HG03060 (cell line): ENCODE data around the gene FYN.
"Not testable (repeated sequence)": the region's sequence is repeated elsewhere in the genome, so short reads cannot be mapped to it uniquely, and the experiment has no call there.

Source experiments
- ATAC-seq: cut with Tn5 transposase; IDR thresholded peaks from one replicate; pipeline ENCODE4 v1.9.1; 2021; ENCODE audit warnings: low read depth, moderate number of reproducible peaks; ENCODE audit not compliant: unreplicated experiment

Gene FYN

DNA sequence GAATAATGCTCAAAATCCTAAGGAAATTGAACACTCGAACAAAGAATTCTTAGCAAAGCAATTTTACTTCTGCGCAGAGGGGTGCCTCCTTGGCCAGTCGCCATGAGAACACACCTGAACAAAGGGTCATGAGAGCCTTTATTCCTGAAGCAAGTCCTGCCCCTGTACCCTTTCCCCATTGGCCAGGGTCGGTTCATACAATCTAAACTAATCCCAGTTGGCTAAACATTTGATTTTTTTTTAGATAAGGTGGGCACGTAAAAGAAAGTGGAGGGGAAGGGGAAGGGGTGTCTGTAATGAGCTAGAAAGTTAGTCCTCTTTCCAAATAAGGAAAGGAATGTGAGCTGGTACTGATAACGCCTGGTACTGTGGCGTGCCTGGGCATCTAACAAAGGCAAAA lies 37.9 kb downstream of the FYN start:
- ATAC-seq: not testable (repeated sequence)

DNA sequence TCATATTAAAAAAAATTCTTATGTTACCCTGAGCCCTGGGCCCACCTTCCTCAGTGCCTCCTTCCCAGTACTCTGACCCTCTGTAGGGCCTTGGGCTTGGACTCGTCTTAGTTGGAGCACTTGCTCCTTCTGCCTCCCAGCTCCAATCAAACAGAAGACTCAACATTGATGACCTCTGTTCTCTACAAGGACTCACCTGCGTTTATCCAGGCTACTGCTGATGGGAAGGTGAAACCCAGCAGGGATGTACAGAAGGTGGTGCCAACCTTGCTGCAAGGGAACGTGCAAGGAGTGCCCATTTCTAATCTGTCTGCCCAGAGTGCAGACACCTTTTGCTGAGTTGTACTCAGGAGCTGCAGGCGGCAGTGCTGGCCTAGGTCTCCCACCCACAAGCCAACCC lies 38.9 kb downstream of the FYN start:
- ATAC-seq: no peak

DNA sequence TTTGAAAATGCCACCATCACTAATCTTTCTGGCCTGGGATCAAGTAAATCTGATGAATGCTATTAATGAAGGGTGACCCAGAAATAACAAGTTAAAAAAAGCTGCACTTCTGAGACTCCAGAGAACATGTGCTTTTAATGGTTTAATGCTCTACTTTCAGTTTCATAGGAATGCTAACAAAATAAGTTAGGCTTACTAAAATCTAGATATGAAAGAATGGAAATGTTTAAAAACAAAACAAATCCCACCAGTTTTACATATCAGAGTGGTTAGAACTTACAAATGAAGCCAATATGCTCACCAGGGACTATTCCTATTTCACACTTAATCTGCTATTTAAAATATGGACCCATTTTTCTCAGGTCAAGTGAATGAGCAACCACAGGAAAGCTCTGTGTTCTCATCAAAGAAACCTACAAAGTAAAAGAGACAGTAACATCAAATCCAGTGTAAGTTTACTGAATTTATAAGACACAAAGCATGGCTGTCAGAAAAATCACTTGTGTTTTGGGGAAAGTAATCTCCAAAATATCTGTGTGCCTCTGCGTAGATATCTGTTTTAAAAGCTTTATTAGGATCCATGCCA lies 40.3 kb downstream of the FYN start:
- peak; percentile 34 for ATAC-seq

DNA sequence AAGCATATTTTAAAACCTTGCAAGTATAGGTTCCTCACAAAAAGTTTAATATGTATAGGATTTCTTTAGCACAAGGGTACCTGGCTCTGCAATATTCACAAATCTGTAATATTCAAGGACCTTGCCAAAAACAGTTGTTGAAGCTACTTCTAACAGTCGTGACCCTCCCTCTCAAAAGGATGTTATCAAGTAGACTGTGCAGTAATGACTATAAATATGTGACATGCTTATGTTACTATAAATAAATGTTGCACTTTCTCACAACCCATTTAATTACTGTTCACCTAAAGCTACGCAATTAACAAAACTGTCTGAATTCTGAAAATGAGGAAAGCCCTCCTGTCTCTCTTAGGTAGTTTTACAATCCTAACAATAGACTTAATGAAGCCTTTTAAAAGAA lies 41.8 kb downstream of the FYN start:
- ATAC-seq: no peak

DNA sequence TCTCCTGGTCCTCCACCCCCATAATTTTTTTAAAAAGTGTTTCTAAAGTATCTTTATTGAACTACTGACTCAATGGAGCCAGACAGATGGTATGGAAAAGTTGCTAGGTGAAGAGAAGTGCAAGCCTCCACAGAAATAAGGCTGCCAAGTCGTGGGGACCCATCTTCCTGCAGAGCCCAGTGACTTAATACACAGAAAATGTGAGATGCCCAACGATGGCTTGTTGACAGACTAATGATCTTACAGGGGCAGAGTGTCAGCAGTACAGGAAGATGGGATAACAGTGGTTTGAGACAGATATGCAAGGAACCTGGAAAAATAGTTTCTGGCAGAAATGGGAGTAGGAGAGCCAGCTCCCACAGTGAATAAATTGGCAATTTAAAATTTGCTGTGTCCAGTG lies 43.3 kb downstream of the FYN start:
- no peak for ATAC-seq

DNA sequence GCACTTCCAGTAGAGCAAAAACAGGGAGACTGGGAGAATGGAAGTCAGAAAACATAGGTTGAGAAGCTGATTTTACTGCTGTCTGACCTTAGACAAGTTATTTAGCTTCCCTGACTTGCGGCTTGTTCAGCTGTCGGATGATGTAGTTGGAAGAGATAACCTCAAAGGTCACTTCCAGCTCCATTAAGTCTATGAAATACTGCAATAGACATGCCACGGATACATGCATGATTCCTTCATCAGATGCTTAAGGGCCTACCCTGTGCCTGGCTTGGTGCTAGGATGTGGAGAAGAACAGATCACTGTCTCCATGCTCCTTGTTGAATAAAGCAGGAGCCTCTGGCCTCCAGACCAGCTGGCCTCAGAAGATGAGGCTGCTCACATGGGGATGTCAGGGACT lies 43.7 kb downstream of the FYN start:
- ATAC-seq: no peak

DNA sequence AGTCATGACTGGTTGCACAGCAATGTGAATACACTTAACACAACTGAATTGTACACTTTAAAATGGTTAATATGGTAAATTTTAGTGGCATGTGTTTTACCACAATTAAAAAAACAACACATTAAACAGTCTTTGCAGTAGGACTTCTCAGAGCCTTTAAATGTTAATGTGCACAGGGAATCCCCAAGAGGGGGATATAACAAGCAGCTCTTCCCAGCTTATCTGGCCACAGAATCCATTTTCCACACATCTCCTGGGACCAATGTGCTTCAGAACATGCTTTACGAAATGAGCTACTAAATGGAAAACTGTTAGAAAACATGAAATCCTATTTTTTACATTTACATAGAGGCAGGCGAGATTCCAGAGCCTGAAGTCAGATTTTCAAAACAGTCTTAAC lies 44.4 kb downstream of the FYN start:
- ATAC-seq: no peak

DNA sequence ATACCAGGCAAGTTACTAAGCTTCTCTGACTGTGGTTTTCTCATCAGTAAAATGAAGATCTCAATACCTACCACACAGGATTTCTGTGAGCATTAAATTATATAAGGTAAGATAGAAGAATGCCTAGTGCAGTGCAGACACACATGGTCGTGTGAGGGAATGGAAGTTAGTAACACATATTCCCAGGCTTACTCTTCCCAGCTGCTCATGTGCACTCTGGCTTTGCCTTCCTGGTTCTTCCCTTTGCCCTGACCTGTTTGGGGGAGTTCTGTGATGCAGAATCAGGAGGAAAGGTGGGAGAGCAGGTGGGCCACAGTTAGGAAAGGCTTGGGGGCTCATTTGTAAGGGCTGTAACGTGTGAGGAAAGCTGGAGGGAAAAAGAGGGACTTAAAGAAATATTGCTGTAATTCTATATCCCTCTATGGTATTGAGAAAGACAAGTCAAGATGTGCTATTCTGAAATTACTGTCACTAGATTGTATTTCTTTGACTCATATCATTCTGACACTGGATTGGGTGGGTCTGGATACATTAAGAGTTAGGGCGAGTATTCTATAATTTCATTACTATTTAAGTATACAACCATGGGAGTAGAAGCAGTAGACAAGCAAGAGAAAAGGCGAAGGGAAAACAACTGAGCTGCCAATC lies 47.7 kb downstream of the FYN start:
- no peak for ATAC-seq

DNA sequence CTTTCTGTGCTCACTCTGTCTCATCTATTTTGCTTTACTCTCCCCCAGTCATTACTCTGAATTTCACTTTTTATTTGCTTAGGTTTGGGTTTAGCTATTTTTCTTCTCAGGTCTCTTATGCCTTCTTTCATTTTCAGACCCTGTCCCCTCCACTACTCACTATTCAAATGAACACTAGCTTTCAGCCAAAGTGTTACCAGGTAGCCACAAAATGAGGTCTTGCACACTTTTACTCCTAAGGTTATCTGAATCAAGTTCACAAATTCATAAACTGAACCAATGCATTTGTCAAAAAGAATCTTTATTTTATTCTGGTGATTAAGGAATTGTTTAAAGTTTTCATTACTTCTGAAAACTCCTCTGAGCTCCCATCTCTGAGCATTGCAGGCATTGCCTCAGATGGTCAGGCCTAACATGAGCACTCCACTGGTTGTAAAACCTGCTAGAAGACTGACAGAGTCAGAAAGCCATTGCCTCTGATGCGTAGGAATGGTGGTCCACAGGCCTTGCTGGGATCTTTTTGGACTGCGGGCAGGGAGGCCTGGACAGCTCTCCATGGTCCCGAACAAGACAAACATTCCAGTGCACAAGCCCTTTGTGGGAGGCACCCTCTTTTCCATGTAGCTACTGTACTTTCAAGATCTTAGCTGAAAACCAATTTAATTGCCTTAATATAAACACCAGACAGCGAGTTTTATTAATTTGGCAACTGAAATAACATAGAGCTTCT lies 48.5 kb downstream of the FYN start:
- ATAC-seq: peak; percentile 66

DNA sequence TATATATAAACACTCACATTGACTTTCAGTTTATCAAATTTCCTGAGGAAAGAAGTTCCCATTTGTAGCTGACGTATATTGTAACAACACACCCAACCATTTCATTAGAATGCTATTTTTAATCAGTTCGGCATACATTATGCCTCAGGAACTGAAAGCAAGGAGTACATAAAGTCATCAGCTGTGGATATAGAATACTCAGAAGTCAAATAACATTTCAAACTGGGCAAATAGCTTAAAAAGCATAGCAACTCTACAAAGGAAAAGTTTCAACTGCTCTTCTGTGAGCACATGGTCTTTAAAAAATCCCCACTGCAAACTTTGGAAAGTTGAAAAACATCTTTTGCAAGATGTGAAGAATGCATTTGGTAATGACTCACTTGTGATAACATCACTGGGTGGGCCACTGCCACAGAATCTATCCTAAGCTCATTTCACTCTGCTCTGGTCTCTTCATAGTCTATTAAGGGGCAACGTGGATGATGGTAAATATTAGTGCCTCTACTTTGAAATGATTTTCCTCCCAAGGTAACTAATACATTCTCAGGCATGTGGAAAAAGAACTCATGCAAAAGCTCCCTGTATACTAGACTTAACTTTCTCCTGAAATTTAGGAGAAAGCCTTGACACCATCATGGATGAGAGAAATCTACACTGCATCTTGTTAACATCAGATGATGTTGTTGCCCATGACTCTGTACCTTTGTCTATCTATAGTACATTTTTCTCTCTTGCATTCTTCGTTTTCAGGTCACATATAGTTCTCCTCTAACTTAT lies 49.2 kb downstream of the FYN start:
- no peak for ATAC-seq

DNA sequence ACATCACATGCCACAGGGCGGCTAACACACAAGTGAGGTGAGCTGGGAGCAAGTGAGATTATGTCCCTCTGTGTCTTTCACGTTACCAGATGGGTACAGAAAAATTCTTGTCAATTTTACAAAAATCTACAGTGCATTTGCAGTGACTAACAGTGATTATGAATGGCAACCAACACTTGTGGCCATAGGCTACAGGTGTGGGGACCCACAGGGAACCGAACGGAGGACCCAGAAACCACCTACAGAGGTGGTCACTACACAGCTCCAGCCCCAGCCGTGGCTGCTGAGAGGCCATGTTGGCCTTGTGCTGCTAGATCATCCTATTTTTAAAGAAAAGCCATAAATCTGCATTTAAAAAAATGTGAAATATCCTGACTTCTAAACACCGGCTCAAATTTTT lies 50.2 kb downstream of the FYN start:
- ATAC-seq: no peak

DNA sequence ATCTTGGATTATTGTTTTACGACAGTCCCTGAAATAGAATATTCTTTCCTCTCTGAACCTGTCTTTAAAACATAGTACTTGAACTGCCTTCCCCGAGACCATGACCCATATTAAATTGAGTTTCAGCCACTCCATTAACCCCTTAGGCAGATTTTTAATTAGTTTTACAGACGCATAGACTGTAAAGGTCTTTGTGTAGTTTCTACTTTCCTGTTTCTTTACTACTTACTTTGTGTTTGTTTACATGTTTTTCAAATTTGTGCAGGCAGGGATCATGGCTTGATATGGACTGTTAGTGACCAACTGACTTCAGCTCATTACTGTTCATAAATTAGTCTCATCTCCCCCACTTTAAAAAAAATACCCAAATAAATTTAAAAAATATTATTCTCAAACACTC lies 53.8 kb downstream of the FYN start:
- no peak for ATAC-seq

DNA sequence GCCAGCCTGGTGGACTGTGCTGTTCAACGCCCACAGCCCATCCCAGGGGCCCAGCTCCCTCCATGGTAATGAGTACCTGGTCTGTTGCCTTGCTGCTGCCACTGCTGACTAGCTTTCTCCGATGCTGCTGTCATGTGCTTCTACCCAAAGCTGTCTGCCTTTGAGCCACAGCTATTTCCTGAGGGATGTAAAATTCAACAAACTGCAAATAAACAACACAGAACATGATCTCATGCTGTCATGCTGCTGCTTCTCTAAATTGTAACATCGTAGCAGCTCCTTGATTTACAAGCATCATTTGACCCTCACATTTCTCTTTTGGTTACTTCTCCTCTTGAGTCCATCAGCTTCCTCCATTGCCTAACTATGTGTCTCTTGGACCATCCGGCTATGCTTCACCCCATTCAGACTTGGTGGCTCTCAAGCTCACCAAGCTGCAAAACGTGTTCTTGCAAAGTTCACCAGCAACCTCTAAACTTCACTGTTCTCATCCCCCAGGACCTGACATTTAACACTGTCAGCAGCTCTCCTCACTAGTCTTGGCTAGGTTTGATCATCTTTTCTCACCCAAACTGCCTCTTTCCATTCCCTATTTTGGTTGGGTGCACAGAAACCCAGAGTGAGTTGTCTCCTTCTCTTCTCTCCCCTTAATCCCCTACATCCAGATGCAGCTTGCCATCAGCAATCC lies 54.6 kb downstream of the FYN start:
- ATAC-seq: no peak

DNA sequence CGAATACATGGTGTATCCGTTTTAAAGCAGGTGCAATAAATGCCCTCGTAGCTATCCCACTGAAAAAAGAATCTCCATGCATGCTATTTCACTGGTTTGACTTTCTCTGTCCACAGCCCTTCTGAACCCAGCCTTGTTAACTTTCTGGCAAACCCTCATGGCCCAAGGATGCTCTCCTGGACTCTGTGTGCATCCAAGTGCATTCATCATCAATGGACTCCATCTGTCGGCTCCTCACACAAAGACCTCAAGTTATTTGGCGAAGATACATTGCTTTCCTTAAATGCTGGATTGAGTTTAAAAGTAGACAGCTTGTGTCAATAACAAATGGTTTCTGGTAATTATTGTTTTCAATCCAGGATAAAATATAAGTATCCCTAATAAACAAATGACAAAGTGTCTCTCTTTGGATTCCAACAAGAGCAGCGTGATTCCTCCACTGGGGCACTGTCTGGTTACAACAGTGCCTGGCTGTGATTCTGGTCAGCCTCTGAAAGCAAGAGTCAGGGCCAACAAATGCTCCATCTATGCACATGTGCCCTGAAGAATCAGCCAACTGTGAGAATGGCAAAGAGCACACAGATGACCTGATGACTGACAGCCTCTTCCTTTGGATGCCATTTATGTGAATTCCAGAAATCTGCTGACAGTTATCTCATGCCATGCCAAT lies 55.7 kb downstream of the FYN start:
- no peak for ATAC-seq

DNA sequence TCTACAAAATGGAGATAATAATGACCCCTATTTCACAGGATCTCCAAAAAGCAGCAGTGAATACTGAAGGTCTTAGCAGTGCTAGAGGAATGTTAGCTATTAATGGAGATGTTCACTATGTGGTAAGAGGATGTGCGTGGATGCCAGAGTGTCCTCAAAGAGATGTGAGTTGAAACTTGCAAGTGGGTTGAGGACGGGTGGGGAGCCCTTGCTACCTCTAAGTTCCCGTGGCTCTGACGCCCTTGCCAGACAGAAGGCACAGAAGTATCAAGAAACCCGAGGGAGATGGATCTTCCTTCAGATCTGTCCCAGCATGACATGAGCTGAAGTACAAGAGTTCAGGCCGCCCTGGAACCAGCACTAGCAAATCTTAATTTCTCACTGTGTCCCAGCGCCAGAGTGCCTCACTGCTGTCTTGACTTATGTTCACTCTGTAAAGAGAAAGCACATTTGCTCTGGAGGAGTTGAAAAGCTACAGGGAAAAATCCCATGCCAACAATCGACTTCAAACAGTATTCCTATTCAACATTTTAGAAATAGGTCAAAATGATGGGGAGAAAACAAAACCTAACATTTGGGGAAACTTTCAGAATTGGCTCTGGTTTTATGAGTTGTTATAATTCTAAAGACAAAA lies 59.5 kb downstream of the FYN start:
- ATAC-seq: no peak

DNA sequence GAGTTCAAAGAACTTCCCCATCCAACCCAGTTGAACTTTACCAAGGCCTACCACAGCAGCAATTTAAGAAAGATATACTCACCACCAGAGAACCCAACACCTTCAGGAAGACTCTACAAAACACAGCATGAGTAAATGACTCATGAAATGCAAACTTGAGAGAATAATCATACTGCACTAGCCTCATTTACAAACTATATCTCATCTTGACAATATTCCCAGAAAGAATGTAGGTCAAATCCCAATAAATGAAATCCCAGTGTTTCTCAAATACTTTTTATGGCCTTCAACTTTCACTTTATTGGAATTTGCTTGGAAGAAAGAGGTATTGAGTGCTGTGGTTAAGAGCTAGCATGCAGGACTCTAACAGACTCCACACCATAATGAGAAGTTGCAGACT lies 60.0 kb downstream of the FYN start:
- no peak for ATAC-seq

DNA sequence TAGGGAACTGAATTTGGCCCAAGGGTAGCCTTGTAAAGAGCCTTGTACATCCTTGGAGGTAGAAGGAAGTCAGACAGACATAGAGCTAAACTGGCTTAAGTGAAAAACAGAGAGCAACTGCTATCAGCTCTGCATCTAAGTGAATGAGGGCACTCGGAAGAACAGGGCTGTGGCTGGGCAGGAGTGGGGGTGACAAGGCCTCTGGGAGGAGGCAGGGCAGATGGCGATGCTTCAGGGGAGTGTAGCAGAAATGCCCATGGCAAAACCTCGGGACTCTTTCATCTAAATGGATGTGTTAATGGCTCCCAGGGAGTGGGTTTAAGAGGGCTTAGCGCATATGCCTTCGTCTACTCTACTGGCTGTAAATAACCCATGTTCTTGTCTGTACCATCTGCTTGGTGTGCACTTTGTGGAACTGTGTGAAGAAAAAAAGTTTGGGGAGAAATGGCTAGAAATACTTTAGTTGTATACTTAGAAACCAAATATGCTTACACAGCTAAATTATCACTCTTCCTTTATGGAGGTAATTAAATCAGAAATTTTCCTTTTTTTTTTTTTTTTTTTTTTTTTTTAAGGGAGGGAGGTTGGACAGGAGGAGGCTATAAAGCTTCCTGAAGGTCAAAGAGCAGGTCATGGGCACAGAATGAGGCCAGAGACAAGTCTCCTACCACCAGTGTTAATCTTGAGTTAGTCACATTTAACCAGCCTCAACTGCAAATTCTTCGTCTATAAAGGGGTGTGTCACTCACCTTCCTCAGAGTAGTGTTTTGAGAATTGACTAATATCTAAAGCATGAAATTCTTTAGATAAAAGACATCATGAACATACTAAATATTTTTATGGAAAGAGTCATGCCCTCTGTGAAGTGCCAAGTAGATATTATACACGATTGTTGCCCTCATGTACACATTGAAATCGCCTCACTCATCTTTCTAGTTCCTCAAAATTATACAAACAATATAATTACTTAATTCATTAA lies 60.9 kb downstream of the FYN start:
- ATAC-seq: no peak

DNA sequence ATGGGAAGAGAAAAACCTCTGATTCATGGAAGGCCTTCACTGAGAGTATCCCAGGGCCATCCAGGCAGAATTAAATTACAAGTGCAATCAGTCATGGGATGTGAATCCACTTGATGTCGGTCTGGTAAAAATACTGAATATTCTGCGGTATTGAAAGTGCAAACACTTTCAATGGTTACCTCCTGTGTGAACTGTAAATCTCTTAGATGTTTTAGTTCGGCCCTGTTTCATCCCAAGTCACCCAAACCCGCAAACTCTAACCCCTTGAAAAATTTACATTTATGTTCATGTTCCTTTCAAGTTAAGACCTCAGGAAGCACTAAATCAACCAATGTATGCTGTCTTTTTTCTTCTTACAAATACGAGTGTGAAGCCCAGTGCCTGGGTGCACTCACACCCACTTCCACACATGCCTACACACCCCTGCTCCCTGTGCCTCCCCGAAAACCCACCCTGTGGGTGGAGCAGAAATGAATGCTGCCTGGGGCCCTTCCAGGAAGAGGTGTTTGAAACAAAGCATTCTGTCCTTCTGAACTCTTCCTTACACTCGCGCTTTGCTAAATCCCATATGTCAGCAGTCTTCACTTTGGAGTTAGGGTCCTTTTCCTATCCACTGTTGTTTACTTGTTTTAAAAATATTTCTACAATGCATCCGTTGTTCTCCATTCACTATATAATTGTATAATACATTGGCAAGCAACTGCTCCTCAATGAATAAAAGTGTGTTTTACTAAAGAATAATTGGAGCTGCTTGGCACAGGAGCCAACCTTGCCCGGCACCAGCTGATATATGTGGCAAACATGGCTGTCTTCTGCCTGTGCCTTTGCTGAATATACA lies 62.7 kb downstream of the FYN start:
- ATAC-seq: no peak
